H1 (cell line): ENCODE measurements around the gene PCYT1A. TPM values are rescaled to one million over a fixed set of nuclear protein-coding genes. Genes with fewer than 3 reads are reported as not detected.

Source experiments
- CHD1 ChIP-seq: IDR thresholded peaks from 2 replicates; pipeline ENCODE4 v1.6.1; 2012; ENCODE audit warnings: low read depth, low read length, improper control_type of control experiment
- CTBP2 ChIP-seq: IDR thresholded peaks from 2 replicates; pipeline ENCODE4 v1.7.0; 2011; ENCODE audit warnings: borderline replicate concordance, mild to moderate bottlenecking, moderate library complexity, mixed read lengths, low read length; ENCODE audit not compliant: insufficient read depth, insufficient read length
- EGR1 ChIP-seq: IDR thresholded peaks from 2 replicates; pipeline ENCODE4 v1.6.1; 2011; ENCODE audit warnings: low read depth, low read length, borderline replicate concordance
- HDAC2 ChIP-seq, 2 experiments: fragments of 300-600 bp in 1 of 2; sonication (generic) in 1 of 2; IDR thresholded peaks; 2 replicates each; pipeline ENCODE4 v1.6.1; 2011 to 2012; ENCODE audit warnings: low read depth in 2 of 2, low read length in 2 of 2, mild to moderate bottlenecking in 2 of 2, moderate library complexity in 2 of 2, borderline replicate concordance in 1 of 2, inconsistent platforms in 1 of 2
- JUND ChIP-seq: IDR thresholded peaks from 2 replicates; pipeline ENCODE4 v1.6.1; 2011; ENCODE audit warnings: mild to moderate bottlenecking, improper control_type of control experiment, low read length
- RAD21 ChIP-seq, 2 experiments: IDR thresholded peaks in 1 of 2; conservative IDR thresholded peaks in 1 of 2; 2 replicates each; pipeline ENCODE4 v1.6.1; 2011; ENCODE audit warnings: low read depth in 2 of 2, low read length in 2 of 2, improper control_type of control experiment in 1 of 2, inconsistent platforms in 1 of 2, mild to moderate bottlenecking in 1 of 2, moderate library complexity in 1 of 2
- SIRT6 ChIP-seq: IDR thresholded peaks from one replicate; pipeline ENCODE4 v1.7.1; 2012; ENCODE audit warnings: low read length, inconsistent platforms
- polyA plus RNA-seq, 7 experiments: library from polyadenylated mRNA; depleted of rRNA in 3 of 7; stranded (reverse) in 5 of 7; unstranded in 2 of 7; fragments of >200 nt in 5 of 7; fragments of 200-250 nt in 2 of 7; gene quantifications; 1 replicate in 5 of 7; 2 replicates in 1 of 7; 4 replicates in 1 of 7; pipeline versions ENCODE4 v1.2.1 to v1.2.3, GENCODE V29; 2011 to 2013; ENCODE audit warnings: missing spikeins in 2 of 7, mixed read lengths in 2 of 7
- total RNA-seq: library from RNA; stranded (reverse); fragmentation: NEBNext Ultra II Directional; extraction: Animal tissue kit (Norgen Biotek cat#: 25700); gene quantifications from 2 replicates; pipeline ENCODE4 v1.2.1, GENCODE V29; 2021
- TF ChIP-seq, protein P1 (sequence below), 3 experiments: IDR thresholded peaks; 1 replicate in 2 of 3; 2 replicates in 1 of 3; pipeline versions ENCODE4 v1.5.1 to v1.6.1; 2011; ENCODE audit warnings: low read length in 3 of 3, mild to moderate bottlenecking in 3 of 3, inconsistent platforms in 2 of 3, low read depth in 1 of 3, moderate library complexity in 1 of 3; ENCODE audit not compliant: insufficient read depth in 1 of 3; ENCODE audit errors: control extremely low read depth in 1 of 3

Gene PCYT1A
- total and polyA plus RNA-seq, 2 of the 8 experiments (the other 6 are each of a cell fraction or from before 2014, with no cell fraction given): 19.9 to 31.8 TPM

DNA sequence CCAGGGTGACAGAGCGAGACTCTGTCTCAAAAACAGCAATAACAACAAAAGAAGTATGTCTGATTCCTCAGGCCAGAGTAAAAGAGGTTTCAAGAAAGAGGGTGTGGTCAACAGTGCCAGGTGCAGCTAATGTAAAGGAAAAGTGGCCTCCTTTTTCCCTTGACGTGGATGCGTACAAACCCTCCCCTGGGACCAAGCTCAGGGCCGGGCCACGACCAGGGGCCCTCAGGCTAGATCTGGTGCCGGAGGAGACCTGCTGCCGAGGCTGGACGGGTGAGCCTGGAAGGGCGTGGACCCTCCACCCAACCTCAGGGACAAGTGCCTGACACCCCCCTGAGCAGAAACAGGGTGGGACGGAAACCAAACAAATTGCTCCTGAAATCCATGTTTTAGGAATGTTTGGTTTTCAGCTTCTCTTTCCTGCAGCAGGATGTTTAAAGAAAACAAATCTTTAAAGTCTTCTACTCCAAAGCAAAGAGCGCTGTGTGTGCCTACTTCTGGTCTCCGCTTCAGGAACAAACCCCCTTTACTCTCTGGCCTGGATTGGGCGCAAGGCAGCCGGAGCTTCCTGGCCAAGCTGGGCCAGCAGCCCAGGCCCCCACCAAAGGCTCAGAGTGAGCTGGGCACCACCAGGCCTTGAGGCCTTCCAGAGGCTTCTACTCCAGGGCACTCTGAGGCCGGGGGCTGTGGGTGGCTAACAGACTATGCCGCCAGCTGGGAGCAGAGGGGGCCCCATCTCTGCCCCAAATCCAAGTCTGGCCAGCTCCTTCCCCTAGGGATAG lies 97.8 kb downstream of the PCYT1A start (continued):
- TF ChIP-seq CHD1 (no peak), CTBP2 (no peak), HDAC2 (IDR thresholded peaks at IDR 0.05; ENCODE audit: borderline replicate concordance in 1 of 2, low read depth in 2 of 2, low read length in 2 of 2) (no peak), SIRT6 (no peak), JUND (no peak), RAD21 (IDR thresholded peaks at IDR 0.05 in 1 of 2, conservative IDR thresholded peaks at IDR 0.05 in 1 of 2; ENCODE audit: low read depth in 2 of 2, low read length in 2 of 2) (no peak), EGR1 (no peak)
- TF ChIP-seq, protein P1, sequence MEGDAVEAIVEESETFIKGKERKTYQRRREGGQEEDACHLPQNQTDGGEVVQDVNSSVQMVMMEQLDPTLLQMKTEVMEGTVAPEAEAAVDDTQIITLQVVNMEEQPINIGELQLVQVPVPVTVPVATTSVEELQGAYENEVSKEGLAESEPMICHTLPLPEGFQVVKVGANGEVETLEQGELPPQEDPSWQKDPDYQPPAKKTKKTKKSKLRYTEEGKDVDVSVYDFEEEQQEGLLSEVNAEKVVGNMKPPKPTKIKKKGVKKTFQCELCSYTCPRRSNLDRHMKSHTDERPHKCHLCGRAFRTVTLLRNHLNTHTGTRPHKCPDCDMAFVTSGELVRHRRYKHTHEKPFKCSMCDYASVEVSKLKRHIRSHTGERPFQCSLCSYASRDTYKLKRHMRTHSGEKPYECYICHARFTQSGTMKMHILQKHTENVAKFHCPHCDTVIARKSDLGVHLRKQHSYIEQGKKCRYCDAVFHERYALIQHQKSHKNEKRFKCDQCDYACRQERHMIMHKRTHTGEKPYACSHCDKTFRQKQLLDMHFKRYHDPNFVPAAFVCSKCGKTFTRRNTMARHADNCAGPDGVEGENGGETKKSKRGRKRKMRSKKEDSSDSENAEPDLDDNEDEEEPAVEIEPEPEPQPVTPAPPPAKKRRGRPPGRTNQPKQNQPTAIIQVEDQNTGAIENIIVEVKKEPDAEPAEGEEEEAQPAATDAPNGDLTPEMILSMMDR (IDR thresholded peaks at IDR 0.05; ENCODE audit: control extremely low read depth in 1 of 3, insufficient read depth in 1 of 3, low read depth in 1 of 3, low read length in 3 of 3): no peak
